AG09309 (cell line): ENCODE measurements around the gene GIPR.
A peak's percentile ranks its signal among the peaks of the same experiment; 100 is the strongest.
"Not testable (repeated sequence)": the region's sequence is repeated elsewhere in the genome, so short reads cannot be mapped to it uniquely, and the experiment has no call there.

Experiments
- DNase-seq: peaks from one replicate; pipeline ENCODE4 v3.0.0-alpha.2; 2010; ENCODE audit warnings: low read depth
- H3K4me3 ChIP-seq: 2 replicates; pipeline ENCODE4 v1.5.1; 2011; ENCODE audit warnings: mild to moderate bottlenecking, low read depth, low read length, moderate library complexity; ENCODE audit not compliant: control insufficient read depth
- CTCF ChIP-seq: IDR thresholded peaks from 2 replicates; pipeline ENCODE4 v1.5.1; 2011; ENCODE audit warnings: mild to moderate bottlenecking, low read depth, low read length, inconsistent platforms; ENCODE audit not compliant: insufficient read depth, control insufficient read depth; ENCODE audit errors: missing control alignments

The GIPR gene

GRCh38 chr19:45676851-45677263 lies 8.8 kb downstream of the GIPR start:
- no peak for DNase-seq
- H3K4me3 ChIP-seq: no peak overlapping the region
- TF ChIP-seq CTCF: no peak

GRCh38 chr19:45677351-45678230 lies 9.6 kb downstream of the GIPR start:
- H3K4me3 ChIP-seq: peak overlapping the region; percentile 10
- TF ChIP-seq CTCF: no peak
- DNase-seq: no peak

GRCh38 chr19:45681391-45682015 lies 13.5 kb downstream of the GIPR start:
- no peak for DNase-seq
- H3K4me3 ChIP-seq: peak overlapping the region; percentile 41
- TF ChIP-seq CTCF: peak; percentile 85

- no peak for TF ChIP-seq CTCF
- no peak overlapping the region for H3K4me3 ChIP-seq
- no peak for DNase-seq
Observed at GRCh38 chr19:45682117-45682516, 14.1 kb downstream of the GIPR start.

- no peak for DNase-seq
- no peak for TF ChIP-seq CTCF
- H3K4me3 ChIP-seq: no peak overlapping the region
Observed at GRCh38 chr19:45682908-45683307, 14.9 kb downstream of the GIPR start.

- not testable (repeated sequence) for H3K4me3 ChIP-seq, DNase-seq
Observed at GRCh38 chr19:45685045-45685444, 17.0 kb downstream of the GIPR start.

GRCh38 chr19:45687599-45687998 lies 19.6 kb downstream of the GIPR start:
- TF ChIP-seq CTCF: no peak
- no peak overlapping the region for H3K4me3 ChIP-seq
- DNase-seq: no peak
